Measurements from ENCODE around the gene HSPA2. TPM values are rescaled to one million over a fixed set of nuclear protein-coding genes. Genes with fewer than 3 reads are reported as not detected.
A peak's percentile ranks its signal among the peaks of the same experiment; 100 is the strongest.

The HSPA2 gene
- total and polyA plus RNA-seq, 2 of the 4 experiments (the other 2 are of a cell fraction): 18.4 to 19.7 TPM

GRCh38 chr14:64549016-64549415 is 8.5 kb downstream of the HSPA2 start:
- H4K8ac ChIP-seq (ENCODE audit: low read depth in 2 of 2, low read length in 2 of 2): 0 out of 4 replicates have a peak overlapping the region, but pooled peaks of 1 of the 2 experiments have one; percentile 51
- no peak overlapping the region for H2AFZ ChIP-seq (replicated peaks; ENCODE audit: low read length, poor library complexity)
- no peak overlapping the region for H3K4me2 ChIP-seq (ENCODE audit: low read depth, low read length)
- BruUV-seq (replicated peaks): no TSS peak
- H2AK5ac ChIP-seq (ENCODE audit: low read depth, low read length): no peak overlapping the region
- dilution Hi-C loops (cut with HindIII; ENCODE audit: low sequenced_read_pairs, unreplicated experiment) (no loop called here), in situ Hi-C loops (cut with MboI; ENCODE audit: low sequenced_read_pairs) (loop anchor here (25.0 kb wide), 1 partner anchor 363 kb away; the partner anchor contains the start of gene CHURC1), intact Hi-C loops (cut with micrococcal nuclease) (no loop called here)
- no peak overlapping the region for H3K18ac ChIP-seq (ENCODE audit: low read depth, low read length)
- no peak overlapping the region for H4K91ac ChIP-seq (ENCODE audit: insufficient read depth, low read depth, low read length)
- DNase-seq (peak; percentile 12), ATAC-seq (ENCODE audit: low read depth) (no peak)
- ChIA-PET POLR2A (ENCODE audit: unreplicated experiment) (no interaction called here), CTCF (no interaction called here)
- no peak overlapping the region for H3K56ac ChIP-seq (ENCODE audit: extremely low read depth, insufficient read depth, low read length)
- H3K9me3 ChIP-seq (ENCODE audit: control insufficient read depth, insufficient read depth, low read length): no peaks in the 10 kb centered on the region
- peaks cover 3% of the 10 kb centered on the region; the same call in 1 of the 2 replicates for H3K27me3 ChIP-seq (ENCODE audit: control insufficient read depth, insufficient read depth, low read length)
- no peaks in the 10 kb centered on the region for H3K4me1 ChIP-seq (ENCODE audit: control insufficient read depth, insufficient read depth, low read length)
- H2AK9ac ChIP-seq (replicated peaks; ENCODE audit: low read depth, low read length, poor library complexity): no peak overlapping the region
- no peak overlapping the region for H2BK120ac ChIP-seq (ENCODE audit: low read depth, low read length)
- no peak overlapping the region for H2BK20ac ChIP-seq (ENCODE audit: low read depth, low read length)
- no peaks in the 10 kb centered on the region; the same call in 1 of the 2 replicates for H3K36me3 ChIP-seq (ENCODE audit: control insufficient read depth, insufficient read depth, low read length)
- H4K20me1 ChIP-seq (ENCODE audit: insufficient read depth, low read length): no peaks in the 10 kb centered on the region
- H3K4ac ChIP-seq (ENCODE audit: low read depth, low read length): no peak overlapping the region
- no peak overlapping the region; the same call in 1 of the 2 replicates for H3K14ac ChIP-seq (replicated peaks; ENCODE audit: low read depth, low read length)
- H2BK15ac ChIP-seq (ENCODE audit: low read depth, low read length): no peak overlapping the region; the same call in 2 of the 3 replicates
- WGBS, 2 experiments (ENCODE audit: extremely low coverage in 2 of 2, insufficient read length in 1 of 2): no CpG with 5 or more reads among the region's 1 CpG
- no peak overlapping the region for H2BK5ac ChIP-seq (ENCODE audit: low read depth, low read length, poor library complexity, severe bottlenecking)
- H3K9me1 ChIP-seq (ENCODE audit: insufficient read depth, low read length): no peaks in the 10 kb centered on the region
- no peak overlapping the region; the same call in 1 of the 2 replicates for H3K23ac ChIP-seq (ENCODE audit: low read depth, low read length)
- H3K4me3 ChIP-seq (ENCODE audit: insufficient read depth, low read depth, low read length): no peak overlapping the region
- no peaks in the 10 kb centered on the region for H3K79me1 ChIP-seq (ENCODE audit: low read depth in 1 of 2, low read length in 2 of 2)
- no peak overlapping the region for H4K5ac ChIP-seq (ENCODE audit: low read depth, low read length)
- no peak overlapping the region for H3K27ac ChIP-seq (ENCODE audit: insufficient read depth, low read length)
- TF ChIP-seq MAFK (IDR thresholded peaks at IDR 0.05; ENCODE audit: low read depth, low read length): 0 out of 2 replicates have a peak, but pooled peaks have one; percentile 5
- no peak for TF ChIP-seq RCOR1 (IDR thresholded peaks at IDR 0.05; ENCODE audit: insufficient replicate concordance, low read length)
- no peak for TF ChIP-seq RFX5 (IDR thresholded peaks at IDR 0.05; ENCODE audit: low read depth, low read length)
- TF ChIP-seq FOS (IDR thresholded peaks at IDR 0.05; ENCODE audit: low read depth, low read length): no peak
- TF ChIP-seq CEBPB (IDR thresholded peaks at IDR 0.05; ENCODE audit: low read depth, low read length): peak; percentile 68
- no peak overlapping the region for H3K9ac ChIP-seq (ENCODE audit: low read depth, low read length)
